B cell (primary cell): ENCODE measurements around the gene RNF215.

Source experiments
- CTCF ChIP-seq: fragments of 200-600 bp; IDR thresholded peaks from one replicate; pipeline ENCODE4 v1.8.0; 2022; ENCODE audit warnings: antibody characterized with exemption, mild to moderate bottlenecking
- EZH2 ChIP-seq: IDR thresholded peaks from 2 replicates; pipeline ENCODE4 v1.6.1; 2012; ENCODE audit warnings: borderline replicate concordance, low read depth, mild to moderate bottlenecking, moderate library complexity, low read length; ENCODE audit not compliant: insufficient read depth, poor library complexity, severe bottlenecking

DNA sequence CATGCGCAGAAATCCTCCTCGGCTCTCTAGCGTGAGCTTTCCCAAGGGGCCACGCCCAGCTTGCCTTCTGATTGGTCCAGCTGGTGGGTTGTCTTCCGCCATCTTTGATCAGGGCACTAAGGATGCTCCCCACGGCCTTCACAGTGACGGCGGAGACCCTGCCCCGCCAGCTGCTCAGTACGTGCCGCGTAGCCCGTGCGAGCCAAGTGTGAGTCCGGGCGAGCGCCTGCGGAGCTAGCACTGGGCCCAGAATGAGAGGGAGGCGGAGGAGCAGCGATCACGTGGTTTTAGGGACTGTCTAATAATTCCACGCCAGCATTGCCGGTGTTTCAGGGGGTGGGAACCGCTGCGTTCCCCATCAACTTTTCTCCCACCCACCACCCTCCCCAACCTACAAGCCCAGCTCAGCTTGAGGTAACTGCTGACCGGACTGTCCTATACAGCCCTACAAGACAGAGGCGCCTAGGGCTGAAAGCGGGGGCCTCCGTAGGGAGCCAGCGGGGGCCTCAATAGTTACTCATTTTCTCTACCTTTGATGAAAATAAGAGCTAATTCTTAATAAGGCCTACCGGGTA, 36.8 kb upstream of the RNF215 start:
- no peak for TF ChIP-seq CTCF
- TF ChIP-seq EZH2 = no peak
